ENCODE data around the gene NISCH. TPM values are rescaled to one million over a fixed set of nuclear protein-coding genes. Genes with fewer than 3 reads are reported as not detected.

Gene NISCH
- total RNA-seq, 3 donors from 2014 or later, result 67.7 to 119 (median 108) TPM

- no peaks in the 10 kb centered on the region for H3K4me1 ChIP-seq
- H3K27me3 ChIP-seq, result no peaks in the 10 kb centered on the region
- no peaks in the 10 kb centered on the region for H3K36me3 ChIP-seq
- H3K4me3 ChIP-seq, result no peak overlapping the region
- no peak for DNase-seq (ENCODE audit: low spot score in 2 of 2)
- H3K27ac ChIP-seq, result no peak overlapping the region
- intact Hi-C loops (cut with DNase I; ENCODE audit: low total_unique reads), result no loop called here
- H3K9me3 ChIP-seq, result no peaks in the 10 kb centered on the region
- TF ChIP-seq POLR2A (IDR thresholded peaks at IDR 0.05) (no peak), CTCF (IDR thresholded peaks at IDR 0.05) (no peak), POLR2AphosphoS5 (IDR thresholded peaks at IDR 0.05) (no peak)
Measured at GRCh38 chr3:52512727-52513126, 57.3 kb downstream of the NISCH start.

- no peaks in the 10 kb centered on the region for H3K9me3 ChIP-seq
- TF ChIP-seq CTCF (IDR thresholded peaks at IDR 0.05), result no peak
- TF ChIP-seq POLR2A (IDR thresholded peaks at IDR 0.05), result no peak
- no peak for TF ChIP-seq POLR2AphosphoS5 (IDR thresholded peaks at IDR 0.05)
- H3K36me3 ChIP-seq, result no peaks in the 10 kb centered on the region
- no peak overlapping the region for H3K4me3 ChIP-seq
- intact Hi-C loops (cut with DNase I; ENCODE audit: low total_unique reads), result no loop called here
- no peaks in the 10 kb centered on the region for H3K4me1 ChIP-seq
- DNase-seq (ENCODE audit: low spot score in 2 of 2), result no peak
- H3K27me3 ChIP-seq, result no peaks in the 10 kb centered on the region
- no peak overlapping the region for H3K27ac ChIP-seq
Measured at GRCh38 chr3:52513281-52513680, 57.9 kb downstream of the NISCH start.

GRCh38 chr3:52514576-52514975, 59.2 kb downstream of the NISCH start:
- H3K27ac ChIP-seq, result no peak overlapping the region
- no peak for TF ChIP-seq CTCF (IDR thresholded peaks at IDR 0.05)
- TF ChIP-seq POLR2AphosphoS5 (IDR thresholded peaks at IDR 0.05), result no peak
- TF ChIP-seq POLR2A (IDR thresholded peaks at IDR 0.05), result no peak
- intact Hi-C loops (cut with DNase I; ENCODE audit: low total_unique reads), result no loop called here
- H3K36me3 ChIP-seq, result no peaks in the 10 kb centered on the region
- no peaks in the 10 kb centered on the region for H3K9me3 ChIP-seq
- no peak overlapping the region for H3K4me3 ChIP-seq
- H3K27me3 ChIP-seq, result no peaks in the 10 kb centered on the region
- no peak for DNase-seq (ENCODE audit: low spot score in 2 of 2)
- no peaks in the 10 kb centered on the region for H3K4me1 ChIP-seq

DNA sequence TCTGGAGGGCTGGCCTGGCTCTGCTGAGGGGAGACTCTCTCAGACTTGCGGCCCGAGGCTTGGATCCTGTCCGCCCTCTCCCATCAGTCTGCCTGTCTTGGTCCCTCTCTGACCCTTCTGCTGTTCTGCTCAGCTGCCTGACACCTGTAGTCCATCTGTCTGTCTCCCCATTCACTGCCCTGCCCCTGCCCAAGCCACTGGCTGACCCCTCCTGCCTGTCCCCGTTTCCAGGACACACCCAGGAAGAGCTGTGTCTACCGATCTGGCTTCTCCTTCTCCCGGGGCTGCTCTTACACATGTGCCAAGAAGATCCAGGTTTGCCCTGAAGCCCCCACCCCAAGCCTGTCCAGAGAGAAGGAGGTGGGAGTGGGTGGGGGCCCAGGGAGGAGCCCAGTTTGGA, 59.8 kb downstream of the NISCH start:
- Histone ChIP-seq H3K4me3 (no peak overlapping the region), H3K9me3 (no peaks in the 10 kb centered on the region), H3K36me3 (no peaks in the 10 kb centered on the region), H3K4me1 (no peaks in the 10 kb centered on the region), H3K27ac (no peak overlapping the region), H3K27me3 (no peaks in the 10 kb centered on the region)
- no peak for DNase-seq (ENCODE audit: low spot score in 2 of 2)
- intact Hi-C loops (cut with DNase I; ENCODE audit: low total_unique reads), result no loop called here
- TF ChIP-seq POLR2A (IDR thresholded peaks at IDR 0.05), result no peak
- no peak for TF ChIP-seq POLR2AphosphoS5 (IDR thresholded peaks at IDR 0.05)
- TF ChIP-seq CTCF (IDR thresholded peaks at IDR 0.05), result no peak

DNA sequence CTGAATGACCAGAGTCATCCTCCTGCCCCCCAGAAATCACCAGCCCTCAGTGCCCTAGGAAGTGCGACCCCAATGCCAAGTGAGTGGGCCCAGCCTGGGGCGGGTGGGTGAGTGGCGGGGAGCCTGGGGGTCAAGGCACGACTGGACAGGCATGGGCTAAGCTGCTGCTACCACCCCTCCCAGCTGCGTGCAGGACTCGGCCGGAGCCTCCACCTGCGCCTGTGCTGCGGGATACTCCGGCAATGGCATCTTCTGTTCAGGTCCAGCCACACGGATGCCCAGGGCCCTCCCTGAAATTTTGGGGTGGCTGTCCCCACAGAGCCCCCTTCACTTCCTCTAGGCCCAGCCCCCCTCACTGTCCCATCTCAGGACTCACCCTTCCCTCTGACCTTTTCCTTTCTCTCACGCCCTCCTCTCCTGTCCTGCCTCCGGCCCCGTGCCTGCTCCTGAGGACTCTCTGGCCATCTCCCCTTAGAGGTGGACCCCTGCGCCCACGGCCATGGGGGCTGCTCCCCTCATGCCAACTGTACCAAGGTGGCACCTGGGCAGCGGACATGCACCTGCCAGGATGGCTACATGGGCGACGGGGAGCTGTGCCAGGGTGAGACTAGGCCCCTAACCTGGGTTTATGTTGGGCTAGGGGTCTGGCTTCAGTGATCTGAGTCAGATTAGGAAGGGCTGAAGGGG, 61.2 kb downstream of the NISCH start:
- Histone ChIP-seq H3K9me3 (no peaks in the 10 kb centered on the region), H3K36me3 (no peaks in the 10 kb centered on the region), H3K27me3 (no peaks in the 10 kb centered on the region), H3K4me1 (no peaks in the 10 kb centered on the region), H3K4me3 (no peak overlapping the region), H3K27ac (no peak overlapping the region)
- no peak for DNase-seq (ENCODE audit: low spot score in 2 of 2)
- TF ChIP-seq CTCF (IDR thresholded peaks at IDR 0.05), result no peak
- no peak for TF ChIP-seq POLR2A (IDR thresholded peaks at IDR 0.05)
- TF ChIP-seq POLR2AphosphoS5 (IDR thresholded peaks at IDR 0.05), result no peak
- intact Hi-C loops (cut with DNase I; ENCODE audit: low total_unique reads), result no loop called here

Data from breast epithelium (tissue), 4 donors.